ENCODE measurements around the gene PSEN2. TPM values are rescaled to one million over a fixed set of nuclear protein-coding genes. Genes with fewer than 3 reads are reported as not detected.

PSEN2 gene
- total RNA-seq, 1 donor from 2014 or later, result 19.5 TPM

DNA sequence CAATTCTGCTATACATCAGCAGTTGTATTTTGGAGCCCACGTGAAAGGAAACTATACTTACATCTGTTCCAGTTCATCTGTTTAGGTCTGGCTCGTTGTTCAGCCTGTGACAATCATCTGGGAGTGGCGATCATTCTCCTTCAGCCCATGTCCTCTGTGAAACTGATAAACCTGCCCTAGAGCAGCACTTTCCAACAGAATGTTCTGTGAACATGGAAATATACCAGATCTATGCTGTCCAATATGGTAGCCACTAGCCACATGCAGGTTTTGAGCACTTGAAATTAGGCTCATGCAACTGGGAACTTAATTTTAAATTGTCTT is 45.2 kb downstream of the PSEN2 start:
- H3K4me3 Mint-ChIP-seq (ENCODE audit: unreplicated experiment), result no peak overlapping the region
- H3K27ac Mint-ChIP-seq (ENCODE audit: unreplicated experiment), result no peak overlapping the region
- H3K36me3 Mint-ChIP-seq (ENCODE audit: low read depth), result peaks cover 13% of the 10 kb centered on the region
- no peaks in the 10 kb centered on the region for H3K4me1 Mint-ChIP-seq (ENCODE audit: low read depth)
- TF ChIP-seq, protein P1, sequence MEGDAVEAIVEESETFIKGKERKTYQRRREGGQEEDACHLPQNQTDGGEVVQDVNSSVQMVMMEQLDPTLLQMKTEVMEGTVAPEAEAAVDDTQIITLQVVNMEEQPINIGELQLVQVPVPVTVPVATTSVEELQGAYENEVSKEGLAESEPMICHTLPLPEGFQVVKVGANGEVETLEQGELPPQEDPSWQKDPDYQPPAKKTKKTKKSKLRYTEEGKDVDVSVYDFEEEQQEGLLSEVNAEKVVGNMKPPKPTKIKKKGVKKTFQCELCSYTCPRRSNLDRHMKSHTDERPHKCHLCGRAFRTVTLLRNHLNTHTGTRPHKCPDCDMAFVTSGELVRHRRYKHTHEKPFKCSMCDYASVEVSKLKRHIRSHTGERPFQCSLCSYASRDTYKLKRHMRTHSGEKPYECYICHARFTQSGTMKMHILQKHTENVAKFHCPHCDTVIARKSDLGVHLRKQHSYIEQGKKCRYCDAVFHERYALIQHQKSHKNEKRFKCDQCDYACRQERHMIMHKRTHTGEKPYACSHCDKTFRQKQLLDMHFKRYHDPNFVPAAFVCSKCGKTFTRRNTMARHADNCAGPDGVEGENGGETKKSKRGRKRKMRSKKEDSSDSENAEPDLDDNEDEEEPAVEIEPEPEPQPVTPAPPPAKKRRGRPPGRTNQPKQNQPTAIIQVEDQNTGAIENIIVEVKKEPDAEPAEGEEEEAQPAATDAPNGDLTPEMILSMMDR (IDR thresholded peaks at IDR 0.05), result no peak
- H3K27me3 Mint-ChIP-seq (ENCODE audit: low read depth), result no peaks in the 10 kb centered on the region
- no peaks in the 10 kb centered on the region for H3K9me3 Mint-ChIP-seq (ENCODE audit: low read depth)
- DNase-seq (ENCODE audit: low spot score), result no peak

DNA sequence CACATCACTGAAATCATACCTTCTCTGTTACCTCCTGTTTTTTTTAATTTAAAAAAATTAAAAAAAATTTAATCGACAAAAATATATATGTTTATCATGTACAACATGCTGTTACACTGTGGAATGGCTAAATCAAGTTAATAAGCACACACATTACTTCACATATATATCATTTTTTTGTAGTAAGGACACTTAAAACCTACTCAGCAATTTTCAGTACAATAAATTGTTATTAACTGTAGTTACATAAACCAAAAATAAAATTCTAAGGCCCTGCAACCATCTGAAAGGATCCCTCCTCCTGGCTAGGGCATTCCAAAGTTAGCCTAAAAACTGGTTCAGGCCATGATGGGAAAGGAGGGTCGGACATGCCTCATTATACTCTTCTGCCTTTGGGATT is 46.1 kb downstream of the PSEN2 start:
- TF ChIP-seq, protein P1 (IDR thresholded peaks at IDR 0.05), result no peak
- no peak for DNase-seq (ENCODE audit: low spot score)
- H3K9me3 Mint-ChIP-seq (ENCODE audit: low read depth), result no peaks in the 10 kb centered on the region
- H3K4me3 Mint-ChIP-seq (ENCODE audit: unreplicated experiment), result no peak overlapping the region
- H3K4me1 Mint-ChIP-seq (ENCODE audit: low read depth), result no peaks in the 10 kb centered on the region
- H3K36me3 Mint-ChIP-seq (ENCODE audit: low read depth), result peaks cover 11% of the 10 kb centered on the region
- H3K27me3 Mint-ChIP-seq (ENCODE audit: low read depth), result no peaks in the 10 kb centered on the region
- no peak overlapping the region for H3K27ac Mint-ChIP-seq (ENCODE audit: unreplicated experiment)

DNA sequence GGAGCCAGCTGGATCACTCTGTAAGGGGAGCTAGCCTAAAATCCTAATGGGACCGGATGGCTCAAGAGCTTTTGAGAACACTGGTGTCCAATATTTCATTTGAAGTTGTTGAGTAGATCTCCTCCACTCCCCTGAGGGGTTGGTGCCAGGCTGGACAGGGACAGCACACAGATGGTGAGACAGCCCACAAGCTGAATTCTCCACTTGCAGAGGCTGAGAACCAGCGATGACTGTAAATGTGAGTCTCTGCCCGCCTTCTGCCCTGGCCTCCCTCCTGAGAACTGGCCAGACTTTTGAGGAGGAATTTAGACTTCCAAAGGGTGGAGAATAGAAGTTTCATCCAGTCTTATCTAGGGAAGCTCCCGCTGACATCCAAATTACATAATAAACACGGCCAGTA is 49.2 kb downstream of the PSEN2 start:
- H3K36me3 Mint-ChIP-seq (ENCODE audit: low read depth), result peaks cover 10% of the 10 kb centered on the region
- H3K27me3 Mint-ChIP-seq (ENCODE audit: low read depth), result no peaks in the 10 kb centered on the region
- DNase-seq (ENCODE audit: low spot score), result no peak

DNA sequence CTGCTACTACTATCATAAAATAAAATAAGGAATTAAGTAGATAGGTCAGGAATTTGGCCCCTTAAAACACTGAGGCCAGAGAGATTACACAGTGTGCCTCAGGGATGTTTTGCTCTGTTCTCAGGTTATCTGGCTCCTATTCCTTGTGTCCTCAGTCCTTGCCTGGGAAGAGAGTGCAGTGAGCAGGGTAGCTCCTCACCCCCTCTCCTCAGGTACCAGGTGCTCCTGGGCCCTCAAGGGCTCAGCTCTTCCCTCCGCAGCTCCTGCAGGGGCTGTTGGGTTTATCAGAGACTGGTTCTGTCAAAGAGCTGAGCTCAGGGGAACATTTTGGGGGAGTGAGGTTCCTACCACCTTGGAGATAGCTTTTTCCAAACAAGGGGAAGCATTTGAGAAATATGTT is 49.6 kb downstream of the PSEN2 start:
- H3K9me3 Mint-ChIP-seq (ENCODE audit: low read depth), result no peaks in the 10 kb centered on the region
- H3K27me3 Mint-ChIP-seq (ENCODE audit: low read depth), result no peaks in the 10 kb centered on the region
- no peak overlapping the region for H3K4me3 Mint-ChIP-seq (ENCODE audit: unreplicated experiment)

More for the DNA sequence above, 49.2 kb downstream of the PSEN2 start:
- Mint-ChIP-seq H3K4me1 (ENCODE audit: low read depth) (no peaks in the 10 kb centered on the region), H3K4me3 (ENCODE audit: unreplicated experiment) (no peak overlapping the region), H3K27ac (ENCODE audit: unreplicated experiment) (no peak overlapping the region), H3K9me3 (ENCODE audit: low read depth) (no peaks in the 10 kb centered on the region)
- TF ChIP-seq, protein P1 (IDR thresholded peaks at IDR 0.05), result no peak

DNA sequence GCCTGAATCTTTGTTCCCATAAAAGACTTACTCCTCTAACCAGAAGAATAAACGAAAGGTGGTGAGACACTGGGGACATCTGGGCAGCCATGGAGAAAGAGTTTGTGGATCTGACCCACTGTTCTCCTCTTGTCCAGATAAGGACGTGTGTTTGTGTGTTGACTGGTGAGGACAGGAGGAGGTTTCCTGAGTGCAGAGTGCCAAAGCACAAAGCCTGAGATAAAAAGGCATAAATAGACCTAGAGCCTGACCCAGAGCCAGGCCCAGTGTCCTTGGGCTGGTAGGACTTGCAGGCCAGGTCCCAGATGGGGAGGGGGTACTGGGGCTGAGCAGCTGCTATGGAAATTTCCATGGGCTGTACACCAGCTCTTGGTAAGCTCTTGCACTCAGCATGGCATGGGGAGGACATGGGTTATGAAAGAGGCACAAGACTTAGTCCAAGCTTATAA is 50.1 kb downstream of the PSEN2 start:
- H3K27me3 Mint-ChIP-seq (ENCODE audit: low read depth), result no peaks in the 10 kb centered on the region
- peaks cover 4% of the 10 kb centered on the region for H3K9me3 Mint-ChIP-seq (ENCODE audit: low read depth)
- no peak overlapping the region for H3K4me3 Mint-ChIP-seq (ENCODE audit: unreplicated experiment)
- peaks cover 12% of the 10 kb centered on the region for H3K36me3 Mint-ChIP-seq (ENCODE audit: low read depth)
- H3K27ac Mint-ChIP-seq (ENCODE audit: unreplicated experiment), result no peak overlapping the region
- no peaks in the 10 kb centered on the region for H3K4me1 Mint-ChIP-seq (ENCODE audit: low read depth)
- DNase-seq (ENCODE audit: low spot score), result no peak
- TF ChIP-seq, protein P1 (IDR thresholded peaks at IDR 0.05), result no peak

More for the DNA sequence above, 49.6 kb downstream of the PSEN2 start:
- Mint-ChIP-seq H3K4me1 (ENCODE audit: low read depth) (no peaks in the 10 kb centered on the region), H3K36me3 (ENCODE audit: low read depth) (peaks cover 10% of the 10 kb centered on the region), H3K27ac (ENCODE audit: unreplicated experiment) (no peak overlapping the region)
- DNase-seq (ENCODE audit: low spot score), result no peak
- TF ChIP-seq, protein P1 (IDR thresholded peaks at IDR 0.05), result no peak
